ENCODE data around the gene PPARA. TPM values are rescaled to one million over a fixed set of nuclear protein-coding genes. Genes with fewer than 3 reads are reported as not detected.

The PPARA gene
- total and polyA plus RNA-seq, 2 of the 4 experiments (the other 2 are of a cell fraction): 3.1 to 7.0 TPM

- intact Hi-C loops (cut with micrococcal nuclease) (no loop called here), in situ Hi-C loops (cut with MboI; ENCODE audit: low sequenced_read_pairs) (no loop called here), dilution Hi-C loops (cut with HindIII; ENCODE audit: low sequenced_read_pairs, unreplicated experiment) (no loop called here)
- Histone ChIP-seq H3K4me1 (ENCODE audit: control insufficient read depth, insufficient read depth, low read length) (no peaks in the 10 kb centered on the region), H3K27ac (ENCODE audit: insufficient read depth, low read length) (no peak overlapping the region), H3K9me3 (ENCODE audit: control insufficient read depth, insufficient read depth, low read length) (no peaks in the 10 kb centered on the region), H4K8ac (ENCODE audit: low read depth in 2 of 2, low read length in 2 of 2) (no peak overlapping the region), H2BK5ac (ENCODE audit: low read depth, low read length, poor library complexity, severe bottlenecking) (no peak overlapping the region), H2AK5ac (ENCODE audit: low read depth, low read length) (no peak overlapping the region), H3K56ac (ENCODE audit: extremely low read depth, insufficient read depth, low read length) (no peak overlapping the region), H4K5ac (ENCODE audit: low read depth, low read length) (no peak overlapping the region), H3K9ac (ENCODE audit: low read depth, low read length) (no peak overlapping the region), H3K27me3 (ENCODE audit: control insufficient read depth, insufficient read depth, low read length) (no peaks in the 10 kb centered on the region), H2AFZ (replicated peaks; ENCODE audit: low read length, poor library complexity) (peak overlapping the region; percentile 36), H2AK9ac (replicated peaks; ENCODE audit: low read depth, low read length, poor library complexity) (no peak overlapping the region), H3K4ac (ENCODE audit: low read depth, low read length) (no peak overlapping the region), H3K79me1 (ENCODE audit: low read depth in 1 of 2, low read length in 2 of 2) (no peaks in the 10 kb centered on the region), H3K23ac (ENCODE audit: low read depth, low read length) (no peak overlapping the region), H2BK20ac (ENCODE audit: low read depth, low read length) (no peak overlapping the region), H4K91ac (ENCODE audit: insufficient read depth, low read depth, low read length) (no peak overlapping the region), H4K20me1 (ENCODE audit: insufficient read depth, low read length) (no peaks in the 10 kb centered on the region), H3K36me3 (ENCODE audit: control insufficient read depth, insufficient read depth, low read length) (peaks cover 18% of the 10 kb centered on the region), H3K14ac (replicated peaks; ENCODE audit: low read depth, low read length) (no peak overlapping the region), H3K4me2 (ENCODE audit: low read depth, low read length) (no peak overlapping the region), H2BK15ac (ENCODE audit: low read depth, low read length) (no peak overlapping the region), H2BK120ac (ENCODE audit: low read depth, low read length) (no peak overlapping the region), H3K4me3 (ENCODE audit: insufficient read depth, low read depth, low read length) (no peak overlapping the region), H3K18ac (ENCODE audit: low read depth, low read length) (no peak overlapping the region), H3K9me1 (ENCODE audit: insufficient read depth, low read length) (peaks cover 19% of the 10 kb centered on the region)
- ATAC-seq (ENCODE audit: low read depth) (no peak), DNase-seq (no peak)
- CTCF ChIA-PET: no interaction called here
- 80% methylated on average over 6 of the region's 23 CpGs; no CpG with 5 or more reads in 1 of the 2 experiments for WGBS, 2 experiments (ENCODE audit: extremely low coverage in 2 of 2, insufficient read length in 1 of 2)
- TF ChIP-seq NFE2L2 (IDR thresholded peaks at IDR 0.05; ENCODE audit: low read depth, low read length) (no peak), RAD21 (IDR thresholded peaks at IDR 0.05; ENCODE audit: low read length) (no peak), ELK1 (IDR thresholded peaks at IDR 0.05; ENCODE audit: borderline replicate concordance, low read depth, low read length) (no peak), MAFK (IDR thresholded peaks at IDR 0.05; ENCODE audit: low read depth, low read length) (no peak), CHD1 (IDR thresholded peaks at IDR 0.05; ENCODE audit: low read depth, low read length) (no peak), MXI1 (IDR thresholded peaks at IDR 0.05; ENCODE audit: borderline replicate concordance, low read depth, low read length) (no peak), SMC3 (IDR thresholded peaks at IDR 0.05; ENCODE audit: low read depth, low read length) (no peak)
- no TSS peak for BruUV-seq (replicated peaks)
- POLR2A ChIA-PET (ENCODE audit: unreplicated experiment): interaction anchor here (0.6 kb wide), 1 partner anchor 1017 kb away, joined by 6 read pairs; no protein-coding TSS in a partner anchor
Measured at GRCh38 chr22:46224044-46224897, 73.9 kb downstream of the PPARA start.

Data from IMR-90 (cell line).